Effector CD4-positive, alpha-beta T cell (primary cell): ENCODE measurements around the gene FGF12. TPM values are rescaled to one million over a fixed set of nuclear protein-coding genes. Genes with fewer than 3 reads are reported as not detected.
"Not testable (repeated sequence)": the region's sequence is repeated elsewhere in the genome, so short reads cannot be mapped to it uniquely, and the experiment has no call there.

Experiments
- DNase-seq: peaks from one replicate; pipeline ENCODE4 v3.0.0-alpha.2; 2020
- total RNA-seq: gene quantifications from one replicate; lab custom pipeline; 2026; lab: John Stamatoyannopoulos, UW

Gene FGF12
- total RNA-seq, result not detected

GRCh38 chr3:192727032-192727847 lies at the start of gene FGF12:
Gene FGF12, minus strand, starts transcription at chr3:192727541.
- DNase-seq, result no peak

- not testable (repeated sequence) for DNase-seq
These were observed 47.0 kb upstream of the FGF12 start for GRCh38 chr3:192774341-192774740.

GRCh38 chr3:192772240-192772894 lies 45.0 kb upstream of the FGF12 start:
- DNase-seq, result no peak

GRCh38 chr3:192758654-192759053 lies 31.3 kb upstream of the FGF12 start:
- no peak for DNase-seq

- DNase-seq, result no peak
These were observed 23.8 kb upstream of the FGF12 start for GRCh38 chr3:192751148-192751547.

- DNase-seq, result no peak
These were observed 22.9 kb upstream of the FGF12 start for GRCh38 chr3:192750201-192750600.

- DNase-seq, result no peak
These were observed 20.4 kb upstream of the FGF12 start for GRCh38 chr3:192747746-192748145.

GRCh38 chr3:192747145-192747544 lies 19.8 kb upstream of the FGF12 start:
- no peak for DNase-seq

- no peak for DNase-seq
These were observed 17.8 kb upstream of the FGF12 start for GRCh38 chr3:192745150-192745549.

GRCh38 chr3:192744604-192745003 lies 17.3 kb upstream of the FGF12 start:
- not testable (repeated sequence) for DNase-seq

GRCh38 chr3:192737506-192737905 lies 10.2 kb upstream of the FGF12 start:
- no peak for DNase-seq

- no peak for DNase-seq
These were observed 3.9 kb upstream of the FGF12 start for GRCh38 chr3:192731233-192731632.

- no peak for DNase-seq
These were observed 956 bp downstream of the FGF12 start for GRCh38 chr3:192726385-192726784.

GRCh38 chr3:192719964-192720363 lies 7.4 kb downstream of the FGF12 start:
- DNase-seq, result no peak

- no peak for DNase-seq
These were observed 9.2 kb downstream of the FGF12 start for GRCh38 chr3:192718156-192718555.

GRCh38 chr3:192715126-192715525 lies 12.2 kb downstream of the FGF12 start:
- DNase-seq, result no peak

- not testable (repeated sequence) for DNase-seq
These were observed 16.2 kb downstream of the FGF12 start for GRCh38 chr3:192711126-192711525.

GRCh38 chr3:192710366-192710765 lies 17.0 kb downstream of the FGF12 start:
- DNase-seq, result no peak

- no peak for DNase-seq
These were observed 21.1 kb downstream of the FGF12 start for GRCh38 chr3:192706272-192706671.

- DNase-seq, result no peak
These were observed 26.5 kb downstream of the FGF12 start for GRCh38 chr3:192700885-192701284.

GRCh38 chr3:192696943-192697587 lies 30.3 kb downstream of the FGF12 start:
- DNase-seq, result no peak

GRCh38 chr3:192687488-192688152 lies 39.7 kb downstream of the FGF12 start:
- DNase-seq, result no peak

- no peak for DNase-seq
These were observed 41.5 kb downstream of the FGF12 start for GRCh38 chr3:192685801-192686200.
